ENCODE data around the gene PLET1.

DNA sequence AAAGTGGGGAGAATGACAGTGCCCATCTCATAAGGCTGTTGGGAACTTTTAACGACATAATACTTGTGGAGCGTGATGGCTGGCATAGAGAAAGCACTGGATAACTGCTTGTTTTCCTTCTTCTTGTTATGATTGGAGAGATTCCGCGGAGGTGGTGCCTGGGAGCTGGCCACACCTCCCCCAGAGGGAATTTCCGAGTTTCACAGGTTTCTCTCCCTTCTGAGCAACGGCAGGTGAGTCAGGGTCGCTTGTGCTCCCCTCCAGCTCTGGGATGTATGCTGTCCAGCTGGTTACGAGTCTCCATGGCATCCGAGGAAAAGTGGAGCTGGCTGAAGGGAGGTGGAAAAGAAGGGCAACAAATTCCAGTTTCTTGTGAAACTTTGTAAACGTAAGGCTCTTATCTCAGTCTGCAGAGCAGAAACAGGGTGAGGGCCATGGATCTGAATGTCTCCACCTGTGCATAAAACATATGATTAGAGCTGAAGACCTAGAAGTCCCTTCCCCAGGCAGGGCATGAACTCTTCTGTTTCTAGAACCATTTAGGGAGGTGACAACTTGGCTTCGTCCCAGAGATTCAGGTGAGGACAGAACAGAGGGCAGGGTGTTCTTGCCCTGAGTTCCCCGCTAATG is 10.0 kb upstream of the PLET1 start:
- TF ChIP-seq TAF1 (IDR thresholded peaks at IDR 0.05; ENCODE audit: low read depth) = no peak
- TF ChIP-seq EP300 (IDR thresholded peaks at IDR 0.05; ENCODE audit: borderline replicate concordance) = no peak
- no peak for TF ChIP-seq EGR1 (IDR thresholded peaks at IDR 0.05)
- TF ChIP-seq, protein P1, sequence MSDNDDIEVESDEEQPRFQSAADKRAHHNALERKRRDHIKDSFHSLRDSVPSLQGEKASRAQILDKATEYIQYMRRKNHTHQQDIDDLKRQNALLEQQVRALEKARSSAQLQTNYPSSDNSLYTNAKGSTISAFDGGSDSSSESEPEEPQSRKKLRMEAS (IDR thresholded peaks at IDR 0.05) = no peak
- no peak for TF ChIP-seq ZBTB7A (IDR thresholded peaks at IDR 0.05; ENCODE audit: low read depth)
- no peak for TF ChIP-seq CEBPB (IDR thresholded peaks at IDR 0.05)
- TF ChIP-seq TEAD4 (IDR thresholded peaks at IDR 0.05) = no peak
- TF ChIP-seq YY1 (IDR thresholded peaks at IDR 0.05; ENCODE audit: low read depth) = no peak
- no peak for TF ChIP-seq RAD21 (IDR thresholded peaks at IDR 0.05; ENCODE audit: low read depth)
